HG02759 (cell line): ENCODE measurements around the gene CDH4.

Experiments used
- ATAC-seq: cut with Tn5 transposase; IDR thresholded peaks from one replicate; pipeline ENCODE4 v1.9.1; 2021; ENCODE audit warnings: mild to moderate bottlenecking, moderate library complexity; ENCODE audit not compliant: unreplicated experiment

The CDH4 gene

GRCh38 chr20:61613917-61614705 is 362.1 kb downstream of the CDH4 start:
- no peak for ATAC-seq

- ATAC-seq: no peak
These were observed 362.6 kb downstream of the CDH4 start for GRCh38 chr20:61614706-61615100.

DNA sequence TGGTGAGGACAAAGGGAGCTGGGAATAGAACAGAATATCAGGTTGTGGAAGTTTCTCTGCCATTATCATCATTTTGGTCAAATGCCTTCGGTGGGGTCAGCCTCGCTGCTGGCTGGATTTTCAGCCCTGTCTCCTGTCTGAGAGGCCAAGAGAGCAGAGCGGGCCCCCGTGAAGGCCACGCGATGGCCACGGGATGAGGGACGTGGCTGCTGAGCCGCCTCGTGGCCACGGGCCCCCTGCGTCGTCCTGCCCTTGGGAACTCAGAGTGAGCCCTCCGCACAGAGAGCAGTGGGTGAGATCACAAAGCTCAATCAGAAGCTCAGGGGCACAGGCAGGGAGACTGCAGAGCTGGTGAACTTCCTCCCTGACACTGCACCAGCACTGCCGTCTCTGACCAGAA is 363.7 kb downstream of the CDH4 start:
- no peak for ATAC-seq

DNA sequence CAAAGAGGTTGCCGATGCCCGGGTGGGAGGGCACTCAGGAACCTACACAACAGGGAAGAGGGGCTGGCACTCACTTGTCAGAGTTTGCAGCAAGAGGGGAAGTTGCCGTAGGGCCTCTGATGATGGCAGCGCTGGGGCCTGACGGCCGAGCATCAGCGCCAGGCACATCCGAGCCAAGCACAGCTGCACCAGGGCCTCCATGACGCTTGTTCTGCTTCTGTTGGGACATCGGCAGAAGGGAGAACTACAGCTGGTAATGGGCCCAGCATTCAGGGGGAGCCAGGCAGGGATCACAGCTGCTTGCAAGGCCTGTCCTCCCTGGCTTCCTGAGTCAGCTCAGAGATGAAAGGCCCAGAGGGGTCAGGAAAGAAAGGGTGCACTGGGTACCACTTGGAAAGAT is 367.7 kb downstream of the CDH4 start:
- no peak for ATAC-seq

DNA sequence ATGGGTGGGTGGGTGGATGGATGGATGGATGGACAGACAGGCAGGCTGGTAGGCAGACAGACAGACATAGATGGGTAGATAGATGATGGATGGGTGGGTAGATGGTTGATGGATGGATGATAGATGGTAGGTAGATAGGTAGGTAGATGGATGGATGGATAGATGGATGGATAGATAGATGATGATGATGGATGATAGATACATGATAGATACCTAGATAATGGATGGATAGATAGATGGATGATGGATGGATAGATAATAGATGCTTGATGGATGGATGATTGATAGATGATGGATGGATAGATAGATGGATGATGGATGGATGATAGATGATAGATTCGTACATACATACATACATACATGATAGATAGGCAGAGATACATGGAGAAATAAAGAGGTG is 368.1 kb downstream of the CDH4 start:
- no peak for ATAC-seq

DNA sequence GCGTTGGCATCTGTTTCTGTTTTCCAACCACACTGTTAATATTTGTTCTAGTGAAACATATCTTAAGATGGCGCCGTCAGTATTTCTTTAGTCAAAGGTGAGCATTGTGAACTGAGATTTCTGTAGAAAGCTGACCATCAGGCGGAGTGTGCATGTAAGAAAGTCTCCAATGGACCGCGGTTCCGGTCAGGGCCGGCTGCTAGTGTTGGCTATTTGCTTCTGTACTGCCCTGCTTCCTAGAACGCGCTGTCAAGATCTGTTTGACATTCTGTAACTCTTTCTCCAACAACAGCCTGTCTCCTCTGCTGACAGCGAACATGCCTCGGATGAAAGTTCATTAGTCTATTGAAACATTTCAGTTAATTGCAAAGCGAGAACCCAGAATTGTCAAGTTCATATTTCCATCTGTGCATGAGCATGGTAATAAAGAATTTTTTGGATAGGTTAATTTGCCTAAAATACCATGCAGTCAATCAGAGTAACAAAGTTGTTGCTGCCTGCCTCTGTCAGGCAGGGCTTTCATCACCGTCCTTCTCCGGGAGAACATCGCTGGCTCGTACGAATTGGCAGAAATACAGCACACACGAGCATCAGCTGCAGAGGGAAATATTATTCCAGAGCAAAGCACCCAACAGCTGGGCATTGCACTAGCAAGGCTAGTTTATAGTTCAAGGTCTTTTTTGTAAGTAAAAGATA is 369.1 kb downstream of the CDH4 start:
- no peak for ATAC-seq

GRCh38 chr20:61621852-61622251 is 369.8 kb downstream of the CDH4 start:
- no peak for ATAC-seq

DNA sequence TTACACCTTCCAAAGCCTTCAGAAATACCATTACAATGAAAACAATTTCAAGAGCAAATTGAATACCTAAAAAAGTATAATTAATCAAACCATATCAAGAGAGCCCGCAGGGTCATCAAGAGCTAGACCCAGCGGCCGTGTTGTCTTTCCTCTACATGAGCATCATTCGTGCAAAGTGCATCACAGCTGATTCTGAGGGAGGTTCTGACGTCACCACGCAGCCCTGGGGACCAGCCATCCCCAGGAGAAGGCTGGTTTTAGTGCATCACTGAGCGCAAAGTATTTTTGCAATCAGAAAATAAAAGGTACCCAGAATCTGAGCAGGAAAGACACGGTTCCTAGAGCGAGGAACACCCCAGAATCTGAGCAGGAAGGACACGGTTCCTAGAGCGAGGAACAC is 371.4 kb downstream of the CDH4 start:
- no peak for ATAC-seq

DNA sequence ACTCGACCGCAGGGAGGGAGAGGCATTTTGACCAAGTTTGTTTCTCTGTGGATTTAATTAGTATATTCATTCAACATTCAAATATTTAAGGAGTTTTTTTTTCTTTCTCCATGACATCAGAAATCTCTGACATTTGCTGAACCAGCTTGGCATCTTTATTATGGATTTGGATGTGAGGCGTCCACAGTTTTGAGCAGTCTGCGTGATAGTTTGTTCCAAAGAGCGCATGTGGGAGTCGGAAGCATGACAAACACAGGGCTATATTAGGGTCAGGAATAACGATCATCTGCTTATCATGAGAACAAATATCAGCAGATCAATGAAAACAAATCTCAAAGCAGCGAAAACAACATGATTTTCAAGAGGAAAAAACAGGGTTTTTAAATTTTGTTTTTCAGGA is 373.2 kb downstream of the CDH4 start:
- ATAC-seq: no peak

- ATAC-seq: no peak
These were observed 374.4 kb downstream of the CDH4 start for GRCh38 chr20:61626412-61626811.

GRCh38 chr20:61627791-61628415 is 375.8 kb downstream of the CDH4 start:
- no peak for ATAC-seq

DNA sequence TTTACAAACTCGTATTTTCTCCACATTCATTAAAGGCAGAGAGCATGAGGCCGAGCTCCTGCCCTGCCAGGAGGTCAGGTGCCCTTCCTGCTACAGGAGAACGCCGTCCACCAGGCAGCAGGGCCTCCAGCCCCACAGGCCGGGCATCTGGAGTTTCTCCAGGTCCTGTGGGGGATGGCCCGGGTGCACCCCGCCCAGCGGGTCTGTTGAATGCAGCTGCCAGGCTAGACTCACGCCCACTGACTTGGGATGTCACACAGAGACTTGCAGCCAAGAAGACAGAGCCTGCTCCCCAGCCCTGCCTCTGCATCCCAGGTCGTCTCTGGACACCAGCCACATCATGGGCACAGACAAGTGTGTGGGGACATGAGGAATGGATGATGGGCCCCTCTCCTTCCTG is 376.4 kb downstream of the CDH4 start:
- no peak for ATAC-seq

DNA sequence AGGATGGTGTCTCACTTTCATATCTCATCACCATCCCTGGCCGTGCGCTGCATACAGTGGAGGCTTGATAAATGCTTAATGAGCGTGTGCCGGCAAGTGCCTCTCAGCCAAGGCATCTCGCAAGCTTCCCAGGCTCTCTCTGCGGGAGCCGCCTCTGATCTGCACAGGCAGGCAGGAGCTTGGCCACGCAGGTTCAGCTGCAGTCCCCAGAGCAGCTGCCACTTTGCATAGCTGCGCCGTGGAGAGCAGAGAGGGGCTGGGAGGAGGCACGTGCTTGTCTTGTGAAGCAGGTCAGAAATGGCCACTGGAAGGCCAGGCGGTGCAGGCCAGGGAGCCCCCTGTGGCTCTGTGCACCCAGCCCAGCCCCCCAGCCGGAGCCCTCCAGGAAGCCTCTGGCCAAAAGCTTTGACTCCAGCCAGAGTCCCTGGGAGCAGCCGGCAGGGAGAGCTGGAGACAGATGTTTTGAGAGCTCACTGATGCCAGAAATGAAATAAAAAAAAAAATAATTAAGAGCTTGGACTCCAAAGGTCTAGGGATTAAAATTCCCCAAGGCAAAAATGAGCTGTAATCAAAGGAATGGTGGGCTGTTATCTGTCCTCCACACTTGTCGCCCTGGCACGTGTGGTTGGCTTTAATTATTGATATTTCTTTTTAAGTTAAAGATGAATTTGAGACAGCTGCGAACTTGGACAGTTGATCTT is 377.0 kb downstream of the CDH4 start:
- ATAC-seq: no peak

DNA sequence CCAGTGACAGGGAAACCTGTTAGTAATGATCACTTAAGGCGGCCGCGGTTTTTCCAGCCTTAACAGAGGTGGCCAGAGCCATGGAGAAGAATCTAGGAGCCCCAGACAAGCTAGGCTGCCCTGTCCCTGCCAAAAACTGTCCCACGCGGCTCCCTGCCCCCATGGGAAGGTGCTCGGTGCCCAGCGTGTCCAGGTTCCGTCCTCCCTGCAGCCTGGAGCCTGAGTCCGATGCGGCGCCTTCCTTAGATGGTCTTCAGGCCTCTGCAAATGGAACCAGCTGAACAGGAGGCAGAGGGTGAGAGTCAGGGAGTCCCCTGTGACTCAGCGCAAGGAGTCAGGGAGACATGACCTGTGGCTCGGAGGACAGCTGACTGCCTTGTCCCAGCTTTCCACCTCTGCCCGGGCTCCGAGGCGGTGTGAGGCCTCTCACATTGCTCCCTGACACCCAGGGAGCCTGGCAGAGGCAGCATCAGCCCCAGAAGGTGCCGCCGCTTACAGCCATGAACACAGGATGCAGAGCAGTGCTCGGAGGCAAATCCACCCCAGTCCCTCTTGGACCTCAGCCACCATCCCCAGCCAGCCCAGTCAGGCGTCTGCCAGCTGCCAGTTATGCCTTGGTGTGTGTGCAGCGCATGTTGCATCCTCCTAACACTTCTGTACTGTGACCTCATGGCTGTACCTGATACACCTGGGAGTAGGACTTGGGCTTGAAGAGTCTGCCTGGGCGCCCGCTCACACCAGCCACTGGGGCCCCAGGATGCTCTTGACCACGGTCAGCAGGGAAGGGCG is 377.7 kb downstream of the CDH4 start:
- ATAC-seq: no peak

GRCh38 chr20:61630391-61630650 is 378.3 kb downstream of the CDH4 start:
- ATAC-seq: no peak

GRCh38 chr20:61630816-61631215 is 378.8 kb downstream of the CDH4 start:
- ATAC-seq: no peak

DNA sequence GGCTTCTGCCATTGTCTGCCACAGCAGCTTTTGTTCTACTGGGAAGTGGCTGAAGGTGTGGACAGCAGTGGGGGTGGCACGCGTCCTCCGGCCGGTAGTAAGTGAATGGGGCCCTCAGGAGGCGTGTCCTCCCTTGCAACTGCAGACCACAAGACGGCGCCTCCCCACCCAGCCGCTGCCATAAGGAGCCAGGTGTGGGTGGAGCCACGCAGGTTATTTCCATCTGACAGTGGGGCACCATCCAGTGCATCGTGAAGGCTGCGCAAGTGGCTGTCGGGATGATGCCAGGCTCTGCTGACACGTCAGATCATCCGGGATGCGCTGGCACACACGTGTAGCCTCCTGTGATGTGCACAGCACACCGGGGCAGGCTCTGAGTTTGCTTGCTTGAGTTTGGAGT is 379.7 kb downstream of the CDH4 start:
- ATAC-seq: no peak

DNA sequence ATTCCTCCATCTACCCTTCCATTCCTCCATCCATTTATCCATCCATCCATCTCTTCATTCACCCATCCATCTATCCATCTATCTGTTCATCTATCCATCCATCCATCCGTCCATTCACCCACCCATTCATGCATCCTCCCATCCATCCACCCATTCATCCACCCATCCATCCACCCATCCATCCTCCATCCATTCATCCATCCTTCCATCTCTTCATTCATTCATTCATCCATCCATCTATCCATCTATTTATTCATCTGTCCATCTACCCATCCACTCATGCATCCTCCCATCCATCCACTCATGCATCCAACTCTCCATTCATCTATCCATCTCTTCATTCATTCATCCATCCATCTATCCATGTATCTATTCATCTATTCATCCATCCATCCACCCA is 380.9 kb downstream of the CDH4 start:
- ATAC-seq: no peak

DNA sequence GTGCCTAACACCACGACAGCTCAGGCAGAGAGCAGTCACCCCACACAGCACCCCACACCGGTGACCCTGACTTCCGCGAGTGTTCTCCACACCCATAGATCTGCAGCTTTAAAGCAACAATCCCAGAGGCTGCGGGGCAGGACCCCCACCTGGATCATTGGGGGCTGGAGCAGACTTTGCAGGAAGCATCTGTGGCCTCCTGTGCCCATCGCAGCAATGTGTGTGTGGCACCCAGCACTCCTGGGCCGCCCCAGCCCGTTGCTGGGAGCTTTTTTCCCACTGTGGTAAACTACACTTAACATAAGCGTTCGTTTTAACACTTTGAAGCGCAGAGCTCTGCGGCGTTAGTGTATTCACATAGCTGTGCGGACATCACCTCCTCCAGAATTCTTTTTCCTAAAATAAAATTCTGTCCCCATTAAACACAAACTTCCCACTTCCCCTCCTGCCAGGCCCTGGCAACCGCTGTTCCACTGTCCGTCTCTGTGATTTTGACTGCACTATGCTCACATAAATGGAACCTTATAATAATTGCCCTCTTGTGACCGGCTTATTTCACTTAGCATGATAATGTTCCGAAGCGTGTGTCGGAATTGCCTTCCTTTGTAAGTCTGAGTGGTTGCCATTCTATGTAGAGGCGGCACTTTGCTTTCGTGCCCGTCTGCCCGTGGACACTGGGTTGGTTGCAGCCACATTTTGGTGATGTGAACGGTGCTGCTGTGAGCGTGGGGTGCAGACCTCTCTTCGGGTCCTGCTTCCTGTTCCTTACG is 382.5 kb downstream of the CDH4 start:
- ATAC-seq: no peak

- ATAC-seq: no peak
These were observed 383.8 kb downstream of the CDH4 start for GRCh38 chr20:61635721-61636455.
